Breast epithelium (tissue), 3 donors: ENCODE data around the gene ANGEL2.

Experiments used
- CTCF ChIP-seq, 3 donors: fragments of 450-650 bp; IDR thresholded peaks; one replicate each; pipeline ENCODE4 v1.5.1; 2016 to 2017; ENCODE audit warnings: antibody characterized with exemption in 3 of 3, mild to moderate bottlenecking in 3 of 3, moderate library complexity in 3 of 3
- POLR2A ChIP-seq: fragments of 450-650 bp; IDR thresholded peaks from one replicate; pipeline ENCODE4 v1.6.1; 2016; ENCODE audit warnings: antibody characterized with exemption, mild to moderate bottlenecking, moderate library complexity

- TF ChIP-seq CTCF (IDR thresholded peaks at IDR 0.05): peak in 1 of 3 donors; percentile 21
- TF ChIP-seq POLR2A: no peak
Measured at GRCh38 chr1:213051127-213051880, 35.6 kb upstream of the ANGEL2 start, which contains the start of gene RPS6KC1.
